ENCODE results near the gene CELSR1.

The CELSR1 gene

GRCh38 chr22:46541536-46541935 is 4.1 kb upstream of the CELSR1 start:
- Histone ChIP-seq H3K27ac (ENCODE audit: low read length) (no peak overlapping the region), H3F3A (ENCODE audit: insufficient read depth, low read length) (no peaks in the 10 kb centered on the region)

DNA sequence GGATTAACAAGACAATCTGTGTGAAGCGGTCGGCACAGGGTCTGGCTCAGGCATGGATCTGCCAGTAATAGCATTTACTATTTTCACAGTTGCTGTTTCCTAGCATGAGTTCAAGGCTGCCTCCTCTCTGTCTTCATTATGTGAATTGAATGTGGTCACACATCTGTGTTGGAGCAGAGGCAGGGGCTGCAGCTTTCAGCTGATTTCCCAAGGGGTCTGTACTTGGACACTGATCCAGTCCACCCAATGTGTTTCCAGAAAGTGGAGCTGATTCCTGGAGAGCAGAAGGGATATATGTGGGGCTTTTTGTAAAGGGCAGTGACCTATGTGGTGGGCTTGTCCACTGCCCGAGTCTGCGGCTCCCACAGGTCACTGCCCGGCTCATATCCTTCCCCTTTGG is 3.5 kb upstream of the CELSR1 start:
- Histone ChIP-seq H3K9ac (ENCODE audit: low read length) (no peak overlapping the region), H2AFZ (ENCODE audit: low read length) (no peak overlapping the region), H3K4me1 (ENCODE audit: low read length) (0 out of 2 replicates have a peak, but pooled peaks cover 3% of the 10 kb centered on the region), H3K79me2 (ENCODE audit: low read length) (no peaks in the 10 kb centered on the region), H3K4me3 (ENCODE audit: low read length) (no peak overlapping the region), H3F3A (ENCODE audit: insufficient read depth, low read length) (no peaks in the 10 kb centered on the region), H3K36me3 (replicated peaks; ENCODE audit: insufficient read depth, low read length) (no peaks in the 10 kb centered on the region), H3K27me3 (replicated peaks; ENCODE audit: insufficient read depth, low read length) (peaks cover 15% of the 10 kb centered on the region), H3K4me2 (ENCODE audit: low read depth, low read length) (no peak overlapping the region), H3K9me2 (replicated peaks; ENCODE audit: insufficient read depth, low read length) (no peaks in the 10 kb centered on the region), H4K20me1 (ENCODE audit: insufficient read depth, low read length) (no peaks in the 10 kb centered on the region), H3K27ac (ENCODE audit: low read length) (no peak overlapping the region), H3K9me3 (replicated peaks; ENCODE audit: insufficient read depth, low read length) (no peaks in the 10 kb centered on the region)
- no peak for TF ChIP-seq EZH2phosphoT487 (IDR thresholded peaks at IDR 0.05; ENCODE audit: low read length)
- no peak for TF ChIP-seq EZH2 (optimal IDR thresholded peaks at IDR 0.05; ENCODE audit: low read depth, low read length)
- TF ChIP-seq, protein P1, sequence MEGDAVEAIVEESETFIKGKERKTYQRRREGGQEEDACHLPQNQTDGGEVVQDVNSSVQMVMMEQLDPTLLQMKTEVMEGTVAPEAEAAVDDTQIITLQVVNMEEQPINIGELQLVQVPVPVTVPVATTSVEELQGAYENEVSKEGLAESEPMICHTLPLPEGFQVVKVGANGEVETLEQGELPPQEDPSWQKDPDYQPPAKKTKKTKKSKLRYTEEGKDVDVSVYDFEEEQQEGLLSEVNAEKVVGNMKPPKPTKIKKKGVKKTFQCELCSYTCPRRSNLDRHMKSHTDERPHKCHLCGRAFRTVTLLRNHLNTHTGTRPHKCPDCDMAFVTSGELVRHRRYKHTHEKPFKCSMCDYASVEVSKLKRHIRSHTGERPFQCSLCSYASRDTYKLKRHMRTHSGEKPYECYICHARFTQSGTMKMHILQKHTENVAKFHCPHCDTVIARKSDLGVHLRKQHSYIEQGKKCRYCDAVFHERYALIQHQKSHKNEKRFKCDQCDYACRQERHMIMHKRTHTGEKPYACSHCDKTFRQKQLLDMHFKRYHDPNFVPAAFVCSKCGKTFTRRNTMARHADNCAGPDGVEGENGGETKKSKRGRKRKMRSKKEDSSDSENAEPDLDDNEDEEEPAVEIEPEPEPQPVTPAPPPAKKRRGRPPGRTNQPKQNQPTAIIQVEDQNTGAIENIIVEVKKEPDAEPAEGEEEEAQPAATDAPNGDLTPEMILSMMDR (IDR thresholded peaks at IDR 0.05; ENCODE audit: low read length), result no peak
- no peak for DNase-seq

More at GRCh38 chr22:46541536-46541935, 4.1 kb upstream of the CELSR1 start:
- H3K4me1 ChIP-seq (ENCODE audit: low read length), result 0 out of 2 replicates have a peak, but pooled peaks cover 3% of the 10 kb centered on the region
- no peak overlapping the region for H3K9ac ChIP-seq (ENCODE audit: low read length)
- no peaks in the 10 kb centered on the region for H3K9me3 ChIP-seq (replicated peaks; ENCODE audit: insufficient read depth, low read length)
- H3K27me3 ChIP-seq (replicated peaks; ENCODE audit: insufficient read depth, low read length), result peaks cover 15% of the 10 kb centered on the region
- no peaks in the 10 kb centered on the region for H4K20me1 ChIP-seq (ENCODE audit: insufficient read depth, low read length)
- no peak overlapping the region for H3K4me3 ChIP-seq (ENCODE audit: low read length)
- peak overlapping the region; percentile 54; the same call in 1 of the 2 replicates for H2AFZ ChIP-seq (ENCODE audit: low read length)
- no peak for DNase-seq
- TF ChIP-seq EZH2 (optimal IDR thresholded peaks at IDR 0.05; ENCODE audit: low read depth, low read length) (no peak), EZH2phosphoT487 (IDR thresholded peaks at IDR 0.05; ENCODE audit: low read length) (no peak)
- TF ChIP-seq, protein P1 (IDR thresholded peaks at IDR 0.05; ENCODE audit: low read length), result no peak
- H3K4me2 ChIP-seq (ENCODE audit: low read depth, low read length), result no peak overlapping the region
- H3K9me2 ChIP-seq (replicated peaks; ENCODE audit: insufficient read depth, low read length), result no peaks in the 10 kb centered on the region
- no peaks in the 10 kb centered on the region for H3K79me2 ChIP-seq (ENCODE audit: low read length)
- no peaks in the 10 kb centered on the region for H3K36me3 ChIP-seq (replicated peaks; ENCODE audit: insufficient read depth, low read length)

DNA sequence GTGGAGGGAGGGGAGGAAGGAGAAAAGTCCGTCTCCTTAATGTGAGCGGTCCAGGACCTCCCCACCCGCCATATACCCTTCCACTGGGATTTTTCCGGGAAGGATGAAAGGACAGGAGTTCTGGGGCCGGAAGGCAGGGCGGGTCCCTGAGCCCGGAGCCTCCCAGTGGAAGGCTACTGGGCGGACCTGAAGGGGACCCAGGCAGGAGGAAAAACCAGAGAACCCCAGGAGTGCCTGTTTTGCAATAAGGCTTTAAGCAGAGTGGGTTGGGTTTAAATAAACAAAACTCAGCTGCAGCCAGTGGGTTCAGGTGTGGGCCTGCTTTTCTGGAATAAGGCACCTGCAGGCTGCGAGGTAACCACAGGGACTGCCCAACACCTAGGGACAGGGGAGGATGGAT is 1.7 kb upstream of the CELSR1 start:
- H4K20me1 ChIP-seq (ENCODE audit: insufficient read depth, low read length), result no peaks in the 10 kb centered on the region
- H3K36me3 ChIP-seq (replicated peaks; ENCODE audit: insufficient read depth, low read length), result no peaks in the 10 kb centered on the region
- H3K4me2 ChIP-seq (ENCODE audit: low read depth, low read length), result no peak overlapping the region
- H3F3A ChIP-seq (ENCODE audit: insufficient read depth, low read length), result no peaks in the 10 kb centered on the region
- no peak overlapping the region for H3K4me3 ChIP-seq (ENCODE audit: low read length)
- no peaks in the 10 kb centered on the region for H3K79me2 ChIP-seq (ENCODE audit: low read length)
- 0 out of 2 replicates have a peak, but pooled peaks cover 3% of the 10 kb centered on the region for H3K4me1 ChIP-seq (ENCODE audit: low read length)
- no peaks in the 10 kb centered on the region for H3K9me3 ChIP-seq (replicated peaks; ENCODE audit: insufficient read depth, low read length)
- H3K9ac ChIP-seq (ENCODE audit: low read length), result no peak overlapping the region
- peaks cover 15% of the 10 kb centered on the region for H3K27me3 ChIP-seq (replicated peaks; ENCODE audit: insufficient read depth, low read length)
- no peak overlapping the region for H2AFZ ChIP-seq (ENCODE audit: low read length)
- H3K9me2 ChIP-seq (replicated peaks; ENCODE audit: insufficient read depth, low read length), result no peaks in the 10 kb centered on the region
- no peak overlapping the region for H3K27ac ChIP-seq (ENCODE audit: low read length)
- DNase-seq, result no peak
- TF ChIP-seq, protein P1 (IDR thresholded peaks at IDR 0.05; ENCODE audit: low read length), result no peak
- TF ChIP-seq EZH2phosphoT487 (IDR thresholded peaks at IDR 0.05; ENCODE audit: low read length), result no peak
- TF ChIP-seq EZH2 (optimal IDR thresholded peaks at IDR 0.05; ENCODE audit: low read depth, low read length), result no peak
